Measurements from ENCODE around the gene RXFP1. TPM values are rescaled to one million over a fixed set of nuclear protein-coding genes. Genes with fewer than 3 reads are reported as not detected.

The RXFP1 gene
- total RNA-seq: not detected
- not detected for total RNA-seq (2013)
- 0 to 1.8 (median 0.07) reads per million in 29 experiments for total RNA-seq

DNA sequence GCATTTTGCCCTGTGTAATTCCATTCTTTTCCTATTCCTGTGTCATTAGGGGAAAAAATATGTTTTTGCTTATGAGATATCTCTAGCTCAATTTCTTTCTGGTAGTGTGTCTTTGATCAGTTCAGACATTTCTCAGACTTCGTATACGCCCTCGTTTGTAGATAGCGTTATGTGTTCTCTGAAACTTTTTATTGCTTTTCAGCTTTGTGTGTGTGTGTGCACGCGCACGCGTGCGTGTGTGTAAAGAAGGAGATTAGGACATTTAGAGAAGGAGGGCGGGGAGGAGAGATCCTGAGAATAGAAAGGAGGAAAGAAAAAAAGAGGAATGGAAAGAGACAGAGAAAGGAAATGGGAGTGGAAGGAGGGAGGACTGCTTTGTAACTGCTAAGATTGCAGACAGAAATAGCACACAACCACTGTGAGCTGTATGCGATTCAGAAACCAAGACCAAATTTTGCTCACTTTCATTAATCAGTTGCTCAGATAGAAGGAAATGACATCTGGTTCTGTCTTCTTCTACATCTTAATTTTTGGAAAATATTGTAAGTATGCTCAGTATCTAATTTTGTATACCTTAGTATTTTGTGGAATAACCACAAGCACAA is at the start of gene RXFP1:
Gene RXFP1, plus strand, starts transcription at position 399 of the 605 bp plus-strand sequence. Its CDS starts 95 bp downstream, at position 494.
- ATAC-seq (replicated peaks in 1 of 4) (no peak), DNase-seq (no peak)
- H3K27ac Mint-ChIP-seq: no peak within 1 kb of the TSS
- no peak within 1 kb of the TSS for H3K4me3 Mint-ChIP-seq
- peaks cover 0 to 3% of the 10 kb centered on the region in 2 donors for H3K27me3 Mint-ChIP-seq
- H3K4me1 Mint-ChIP-seq: no peaks in the 10 kb centered on the region
- CTCF ChIA-PET: no interaction called here
- Histone ChIP-seq H3K27me3 (replicated peaks in 1 of 2; ENCODE audit: control insufficient read depth in 2 of 2, extremely low read depth in 1 of 2, insufficient read depth in 2 of 2, low read length in 1 of 2) (no peaks in the 10 kb centered on the region), H3K36me3 (ENCODE audit: control insufficient read depth in 2 of 2, extremely low read depth in 1 of 2, insufficient read depth in 1 of 2, low read length in 1 of 2) (no peaks in the 10 kb centered on the region), H3K4me3 (ENCODE audit: control insufficient read depth in 1 of 2, extremely low read depth in 1 of 2, low read length in 1 of 2) (no peak within 1 kb of the TSS), H3K27ac (ENCODE audit: low read length) (no peak within 1 kb of the TSS), H3K4me1 (ENCODE audit: control insufficient read depth in 1 of 2, extremely low read depth in 1 of 2, insufficient read depth in 2 of 2, low read length in 2 of 2) (no peaks in the 10 kb centered on the region), H3K9me3 (no peaks in the 10 kb centered on the region)
- WGBS (ENCODE audit: insufficient coverage): 84% methylated on average over 9 of the region's 11 CpGs
- H3K36me3 Mint-ChIP-seq: no peaks in the 10 kb centered on the region
- no peaks in the 10 kb centered on the region for H3K9me3 Mint-ChIP-seq
- POLR2A ChIA-PET: no interaction called here

DNA sequence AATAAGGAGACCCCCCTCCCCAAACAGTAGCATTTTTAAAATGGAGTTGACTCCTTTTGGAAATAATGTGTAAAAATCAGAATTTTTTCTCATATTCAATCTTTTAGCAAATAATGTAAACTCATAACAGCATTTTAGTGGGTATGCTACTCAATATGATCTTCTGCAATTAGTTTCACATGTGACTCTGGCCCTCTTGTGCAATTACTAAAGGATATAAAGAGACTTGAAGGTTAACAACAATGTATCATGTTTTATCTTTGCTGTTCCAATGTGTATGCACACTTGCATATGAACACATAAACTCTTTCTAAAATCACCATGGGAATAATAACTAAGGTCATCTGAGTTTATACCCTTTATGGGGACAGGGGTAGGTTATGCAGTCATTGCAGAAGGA is 39.9 kb upstream of the RXFP1 start:
- H3K4me3 ChIP-seq (ENCODE audit: control insufficient read depth in 1 of 2, extremely low read depth in 1 of 2, low read length in 1 of 2): no peak overlapping the region
- DNase-seq: no peak
- no peaks in the 10 kb centered on the region for H3K4me1 ChIP-seq (ENCODE audit: control insufficient read depth in 1 of 2, extremely low read depth in 1 of 2, insufficient read depth in 2 of 2, low read length in 2 of 2)
- Mint-ChIP-seq H3K27ac (no peak overlapping the region), H3K27me3 (no peaks in the 10 kb centered on the region), H3K4me1 (no peaks in the 10 kb centered on the region), H3K4me3 (no peak overlapping the region), H3K9me3 (peaks cover 0 to 3% (median under 1%) of the 10 kb centered on the region in 3 donors), H3K36me3 (no peaks in the 10 kb centered on the region)
- H3K27ac ChIP-seq (ENCODE audit: low read length): no peak overlapping the region
- no peaks in the 10 kb centered on the region for H3K9me3 ChIP-seq
- ATAC-seq (replicated peaks in 1 of 4): no peak
- CTCF ChIA-PET: no interaction called here
- POLR2A ChIA-PET: no interaction called here
- no peaks in the 10 kb centered on the region for H3K27me3 ChIP-seq (replicated peaks in 1 of 2; ENCODE audit: control insufficient read depth in 2 of 2, extremely low read depth in 1 of 2, insufficient read depth in 2 of 2, low read length in 1 of 2)
- H3K36me3 ChIP-seq (ENCODE audit: control insufficient read depth in 2 of 2, extremely low read depth in 1 of 2, insufficient read depth in 1 of 2, low read length in 1 of 2): no peaks in the 10 kb centered on the region

DNA sequence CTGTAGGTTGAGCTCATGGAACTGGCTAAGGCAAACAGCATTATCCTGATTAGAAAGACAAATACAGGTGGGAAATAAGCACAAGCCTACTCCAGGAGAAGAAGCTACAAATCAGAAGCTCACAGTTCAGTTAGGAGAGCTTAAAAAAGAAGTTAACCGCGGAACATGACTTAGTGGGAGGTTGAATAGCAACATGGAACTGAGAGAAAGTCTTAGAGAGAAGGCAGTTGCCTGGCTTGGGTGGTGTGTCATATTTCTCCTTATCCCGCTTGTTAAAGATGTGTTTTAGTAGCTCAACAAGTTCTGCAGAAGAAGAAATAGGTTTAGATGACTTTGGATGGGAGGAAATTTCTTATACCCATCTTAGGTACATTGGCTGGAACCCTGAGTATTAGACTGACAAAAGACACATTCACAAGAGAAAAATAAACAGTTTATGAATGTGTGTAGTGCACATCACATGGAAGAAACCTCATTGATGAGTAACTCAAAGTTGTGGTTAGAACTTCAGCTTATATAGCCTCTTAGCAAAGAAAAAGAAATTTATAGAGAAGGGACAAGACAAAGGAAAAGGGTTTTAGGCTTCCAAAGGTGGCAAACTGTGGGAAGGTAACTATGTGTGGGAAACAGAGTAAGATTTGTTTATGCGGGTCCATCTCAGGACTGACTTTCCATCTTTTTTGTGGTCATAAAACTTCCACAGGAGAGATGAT is 37.4 kb upstream of the RXFP1 start:
- H3K4me3 Mint-ChIP-seq: no peak overlapping the region
- ChIA-PET CTCF (interaction anchor here in 1 of 2 donors (0.6 kb wide), 1 partner anchor 32 kb away, joined by 3 read pairs; no protein-coding TSS in a partner anchor), POLR2A (interaction anchor here in 1 of 2 donors (0.6 kb wide), 1 partner anchor 115 kb away, joined by 3 read pairs; no protein-coding TSS in a partner anchor)
- Histone ChIP-seq H3K27ac (ENCODE audit: low read length) (no peak overlapping the region), H3K36me3 (ENCODE audit: control insufficient read depth in 2 of 2, extremely low read depth in 1 of 2, insufficient read depth in 1 of 2, low read length in 1 of 2) (no peaks in the 10 kb centered on the region), H3K9me3 (no peaks in the 10 kb centered on the region), H3K27me3 (replicated peaks in 1 of 2; ENCODE audit: control insufficient read depth in 2 of 2, extremely low read depth in 1 of 2, insufficient read depth in 2 of 2, low read length in 1 of 2) (no peaks in the 10 kb centered on the region), H3K4me1 (ENCODE audit: control insufficient read depth in 1 of 2, extremely low read depth in 1 of 2, insufficient read depth in 2 of 2, low read length in 2 of 2) (no peaks in the 10 kb centered on the region), H3K4me3 (ENCODE audit: control insufficient read depth in 1 of 2, extremely low read depth in 1 of 2, low read length in 1 of 2) (no peak overlapping the region)
- peaks cover 4 to 16% (median 7%) of the 10 kb centered on the region in 3 donors for H3K9me3 Mint-ChIP-seq
- DNase-seq (no peak), ATAC-seq (replicated peaks in 1 of 4) (no peak)
- H3K27ac Mint-ChIP-seq: no peak overlapping the region
- peaks cover 0 to 3% of the 10 kb centered on the region in 2 donors for H3K27me3 Mint-ChIP-seq
- 50% methylated on average over 2 of the region's 4 CpGs for WGBS (ENCODE audit: insufficient coverage)
- no peaks in the 10 kb centered on the region for H3K4me1 Mint-ChIP-seq
- H3K36me3 Mint-ChIP-seq: no peaks in the 10 kb centered on the region

DNA sequence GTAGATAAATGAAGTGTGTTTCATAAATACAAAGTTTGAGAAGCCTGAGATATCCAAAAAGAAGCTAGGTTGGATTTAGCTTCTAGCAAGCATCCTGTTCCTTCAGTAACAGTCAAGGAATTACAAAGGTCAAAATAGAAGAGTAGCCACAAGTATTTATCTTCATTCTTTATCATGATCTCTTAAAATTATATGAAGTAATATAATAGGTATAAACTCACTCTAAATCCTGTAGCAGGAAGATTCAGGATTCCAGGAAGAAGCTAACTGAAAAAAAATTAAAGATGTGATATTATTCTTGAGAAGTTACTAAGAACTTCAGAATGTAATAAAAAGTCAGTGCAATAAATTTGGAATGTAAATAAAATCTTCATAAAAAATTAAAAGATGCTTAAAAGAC is 31.1 kb upstream of the RXFP1 start:
- no peaks in the 10 kb centered on the region for H3K4me1 Mint-ChIP-seq
- POLR2A ChIA-PET: no interaction called here
- no peak overlapping the region for H3K27ac ChIP-seq (ENCODE audit: low read length)
- peaks cover 0 to 3% of the 10 kb centered on the region in 2 donors for H3K27me3 Mint-ChIP-seq
- peaks cover 0 to 3% of the 10 kb centered on the region in 2 experiments for H3K27me3 ChIP-seq (replicated peaks in 1 of 2; ENCODE audit: control insufficient read depth in 2 of 2, extremely low read depth in 1 of 2, insufficient read depth in 2 of 2, low read length in 1 of 2)
- no peak overlapping the region for H3K4me3 ChIP-seq (ENCODE audit: control insufficient read depth in 1 of 2, extremely low read depth in 1 of 2, low read length in 1 of 2)
- no peaks in the 10 kb centered on the region for H3K4me1 ChIP-seq (ENCODE audit: control insufficient read depth in 1 of 2, extremely low read depth in 1 of 2, insufficient read depth in 2 of 2, low read length in 2 of 2)
- H3K27ac Mint-ChIP-seq: no peak overlapping the region
- H3K4me3 Mint-ChIP-seq: no peak overlapping the region
- no peaks in the 10 kb centered on the region for H3K36me3 ChIP-seq (ENCODE audit: control insufficient read depth in 2 of 2, extremely low read depth in 1 of 2, insufficient read depth in 1 of 2, low read length in 1 of 2)
- peaks cover 4 to 16% (median 7%) of the 10 kb centered on the region in 3 donors for H3K9me3 Mint-ChIP-seq
- DNase-seq (no peak), ATAC-seq (replicated peaks in 1 of 4) (no peak)
- H3K9me3 ChIP-seq: no peaks in the 10 kb centered on the region
- CTCF ChIA-PET: no interaction called here
- no peaks in the 10 kb centered on the region for H3K36me3 Mint-ChIP-seq

DNA sequence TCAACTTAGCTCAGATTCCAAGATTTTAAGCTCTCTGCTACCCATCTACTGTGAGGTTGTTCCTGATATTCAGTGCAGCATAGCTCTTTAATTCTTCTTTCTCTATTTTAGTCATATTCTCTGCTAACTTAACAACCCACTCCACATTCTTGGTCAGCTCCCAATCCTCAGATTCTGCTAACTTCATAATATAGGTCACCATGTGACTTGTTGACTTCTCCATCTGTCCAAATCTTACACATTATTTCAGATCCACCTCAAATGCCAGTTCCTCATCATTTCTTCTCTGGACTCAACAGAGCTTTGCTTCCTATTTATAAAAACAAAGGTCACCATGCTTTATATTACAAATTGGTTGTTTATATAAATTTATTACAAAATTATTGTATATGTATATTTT is 29.3 kb upstream of the RXFP1 start:
- ATAC-seq (replicated peaks in 1 of 4): no peak
- Mint-ChIP-seq H3K36me3 (no peaks in the 10 kb centered on the region), H3K9me3 (peaks cover 0 to 9% (median 7%) of the 10 kb centered on the region in 3 donors), H3K4me3 (no peak overlapping the region), H3K4me1 (no peaks in the 10 kb centered on the region), H3K27me3 (peaks cover 0 to 3% of the 10 kb centered on the region in 2 donors), H3K27ac (no peak overlapping the region)
- H3K36me3 ChIP-seq (ENCODE audit: control insufficient read depth in 2 of 2, extremely low read depth in 1 of 2, insufficient read depth in 1 of 2, low read length in 1 of 2): no peaks in the 10 kb centered on the region
- ChIA-PET POLR2A (no interaction called here), CTCF (no interaction called here)
- H3K9me3 ChIP-seq: no peaks in the 10 kb centered on the region
- H3K27ac ChIP-seq (ENCODE audit: low read length): no peak overlapping the region
- no peak overlapping the region for H3K4me3 ChIP-seq (ENCODE audit: control insufficient read depth in 1 of 2, extremely low read depth in 1 of 2, low read length in 1 of 2)
- peaks cover 0 to 3% of the 10 kb centered on the region in 2 experiments for H3K27me3 ChIP-seq (replicated peaks in 1 of 2; ENCODE audit: control insufficient read depth in 2 of 2, extremely low read depth in 1 of 2, insufficient read depth in 2 of 2, low read length in 1 of 2)
- no peaks in the 10 kb centered on the region for H3K4me1 ChIP-seq (ENCODE audit: control insufficient read depth in 1 of 2, extremely low read depth in 1 of 2, insufficient read depth in 2 of 2, low read length in 2 of 2)
- no peak for DNase-seq

DNA sequence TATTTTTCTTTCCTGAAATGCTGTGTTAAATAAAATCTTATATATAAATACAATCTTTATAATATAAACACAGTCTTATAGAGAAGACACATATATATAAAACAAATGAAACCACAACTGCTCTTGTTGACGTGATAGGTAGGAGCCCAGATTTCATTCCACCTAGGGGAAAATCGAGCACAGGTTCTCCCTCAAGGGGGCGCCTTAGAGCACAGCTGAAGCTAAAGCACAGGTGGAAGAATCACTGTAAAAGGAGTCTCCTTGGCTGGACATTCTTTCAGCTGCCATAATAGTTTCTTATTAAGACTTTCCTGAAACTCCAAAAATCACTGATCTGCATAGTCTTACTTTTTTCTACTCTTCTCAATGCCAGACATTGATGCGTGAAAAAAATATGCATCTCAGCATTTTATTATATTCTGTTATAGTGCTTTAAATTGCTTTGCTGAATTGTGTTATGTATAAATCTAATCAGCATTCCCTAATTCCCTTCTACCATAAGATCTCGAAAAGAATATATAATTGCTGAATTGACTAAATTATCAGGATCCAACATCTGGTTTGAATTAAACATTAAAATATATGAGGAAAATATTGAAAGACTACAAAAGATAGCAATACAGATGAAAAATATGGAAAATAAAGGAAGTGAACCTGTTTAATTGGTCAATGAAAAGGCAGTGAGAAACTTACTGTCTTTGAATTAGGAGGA is 25.5 kb upstream of the RXFP1 start:
- H3K9me3 Mint-ChIP-seq: peaks cover 0 to 2% (median 0%) of the 10 kb centered on the region in 3 donors
- Histone ChIP-seq H3K4me1 (ENCODE audit: control insufficient read depth in 1 of 2, extremely low read depth in 1 of 2, insufficient read depth in 2 of 2, low read length in 2 of 2) (no peaks in the 10 kb centered on the region), H3K4me3 (ENCODE audit: control insufficient read depth in 1 of 2, extremely low read depth in 1 of 2, low read length in 1 of 2) (no peak overlapping the region), H3K36me3 (ENCODE audit: control insufficient read depth in 2 of 2, extremely low read depth in 1 of 2, insufficient read depth in 1 of 2, low read length in 1 of 2) (no peaks in the 10 kb centered on the region), H3K27ac (ENCODE audit: low read length) (no peak overlapping the region), H3K27me3 (replicated peaks in 1 of 2; ENCODE audit: control insufficient read depth in 2 of 2, extremely low read depth in 1 of 2, insufficient read depth in 2 of 2, low read length in 1 of 2) (peaks cover 0 to 3% of the 10 kb centered on the region in 2 experiments), H3K9me3 (no peaks in the 10 kb centered on the region)
- peaks cover under 1 to 4% of the 10 kb centered on the region in 2 donors for H3K27me3 Mint-ChIP-seq
- CTCF ChIA-PET: interaction anchor here in 1 of 2 donors (0.6 kb wide), 1 partner anchor 95 kb away, joined by 3 read pairs; no protein-coding TSS in a partner anchor
- DNase-seq (peak in 4 of 35 experiments; percentile 1 to 7 (median 2)), ATAC-seq (replicated peaks in 1 of 4) (no peak)
- no peaks in the 10 kb centered on the region for H3K36me3 Mint-ChIP-seq
- no peak overlapping the region for H3K27ac Mint-ChIP-seq
- no CpG with 5 or more reads among the region's 5 CpGs for WGBS (ENCODE audit: insufficient coverage)
- POLR2A ChIA-PET: no interaction called here
- H3K4me1 Mint-ChIP-seq: no peaks in the 10 kb centered on the region
- no peak overlapping the region for H3K4me3 Mint-ChIP-seq
